NB4 (cell line): ENCODE results near the gene PDE4B.

Experiments used
- CTCF ChIP-seq: IDR thresholded peaks from one replicate; pipeline ENCODE4 v1.5.1; 2012; ENCODE audit warnings: low read depth, low read length
- MAX ChIP-seq: IDR thresholded peaks from 2 replicates; pipeline ENCODE4 v1.6.1; 2011; ENCODE audit warnings: low read depth, low read length
- MYC ChIP-seq: IDR thresholded peaks from 2 replicates; pipeline ENCODE4 v1.6.1; 2011; ENCODE audit warnings: low read depth, low read length
- POLR2A ChIP-seq: IDR thresholded peaks from 2 replicates; pipeline ENCODE4 v1.6.1; 2011; ENCODE audit warnings: mild to moderate bottlenecking; ENCODE audit not compliant: insufficient read length; ENCODE audit errors: extremely low read depth

GRCh38 chr1:66261364-66261763, 468.7 kb downstream of the PDE4B start:
- TF ChIP-seq CTCF (no peak), MYC (no peak), POLR2A (no peak), MAX (0 out of 2 replicates have a peak, but pooled peaks have one; percentile 7)
